ENCODE measurements around the gene TAF12. TPM values are rescaled to one million over a fixed set of nuclear protein-coding genes. Genes with fewer than 3 reads are reported as not detected.

The TAF12 gene
- total RNA-seq, 2 donors from 2014 or later = 14.7 to 15.2 TPM

DNA sequence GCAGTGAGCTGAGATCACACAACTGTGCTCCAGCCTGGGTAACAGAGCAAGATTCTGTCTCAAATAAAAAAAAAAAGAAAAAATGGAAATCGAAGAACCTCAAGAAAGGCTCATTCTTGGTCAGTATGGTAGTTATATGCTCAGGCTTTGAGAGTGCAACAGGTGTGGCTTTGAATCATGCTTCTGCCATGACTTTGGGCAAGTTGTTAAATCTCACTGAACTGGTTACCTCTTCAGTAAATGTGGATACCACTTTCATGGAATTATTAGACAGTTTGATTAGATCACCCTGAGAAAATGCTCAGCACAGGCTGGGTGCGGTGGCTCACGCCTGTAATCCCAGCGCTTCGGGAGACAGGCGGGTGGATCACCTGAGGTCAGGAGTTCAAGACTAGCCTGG is 77.1 kb downstream of the TAF12 start:
- ATAC-seq = no peak
- intact Hi-C loops (cut with DNase I, micrococcal nuclease) = no loop called here
- no peak for DNase-seq

DNA sequence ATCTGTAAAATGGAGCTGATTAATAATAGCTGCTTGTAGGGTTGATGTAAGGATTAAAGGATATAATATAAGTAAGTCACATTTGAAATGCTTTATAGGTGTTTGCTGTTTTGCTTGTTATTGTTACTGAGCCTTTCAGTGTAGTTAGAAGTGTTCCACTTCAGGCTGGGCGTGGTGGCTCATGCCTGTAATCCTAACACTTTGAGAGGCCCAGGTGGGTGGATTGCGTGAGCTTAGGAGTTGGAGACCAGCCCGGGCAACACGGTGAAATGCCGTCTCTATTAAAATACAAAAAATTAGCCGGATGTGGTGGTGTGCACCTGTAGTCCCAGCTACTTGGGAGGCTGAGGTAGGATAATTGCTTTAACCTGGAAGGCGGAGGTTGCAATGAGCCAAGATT is 77.8 kb downstream of the TAF12 start:
- no peak for DNase-seq
- no peak for ATAC-seq
- intact Hi-C loops (cut with DNase I, micrococcal nuclease) = no loop called here

DNA sequence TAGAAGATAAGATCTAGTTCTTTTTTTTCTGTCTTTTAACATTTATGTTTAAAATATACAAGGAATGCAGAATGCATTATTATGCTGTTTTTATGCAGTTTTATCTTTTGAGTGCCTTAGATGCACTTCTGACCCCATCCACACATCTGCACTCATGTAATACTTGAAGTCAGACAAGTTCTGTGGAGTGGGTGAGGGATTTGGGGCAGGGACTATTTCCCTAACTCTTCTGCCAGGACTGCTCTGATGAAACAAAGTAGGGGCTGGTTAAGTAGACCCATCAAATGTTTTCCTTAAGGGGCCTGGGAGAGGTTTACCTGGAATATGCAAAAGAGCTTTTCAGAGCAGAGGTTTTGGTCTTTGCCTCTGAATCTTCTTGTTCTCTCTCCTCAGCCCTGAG is 78.6 kb downstream of the TAF12 start:
- ATAC-seq (no peak), DNase-seq (no peak)
- intact Hi-C loops (cut with DNase I, micrococcal nuclease) = no loop called here

DNA sequence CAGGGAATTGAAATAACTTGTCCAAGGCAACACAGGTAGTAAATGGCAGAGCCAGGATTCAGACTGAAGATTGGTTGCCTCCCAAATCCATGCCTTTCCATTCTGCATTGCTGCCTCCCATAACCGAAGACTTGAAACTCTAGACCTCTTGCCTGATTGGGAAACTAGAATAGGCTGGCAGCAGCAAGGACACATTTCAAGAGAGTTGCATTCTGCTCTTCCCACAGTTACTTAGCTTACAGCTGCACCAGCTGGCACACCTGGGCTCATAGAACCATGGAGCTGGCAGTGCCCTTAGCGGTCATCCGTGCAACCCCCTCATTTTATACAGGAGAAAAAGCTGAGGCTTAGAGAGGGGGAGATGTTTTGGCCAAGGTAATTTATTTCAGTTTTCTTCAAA is 82.0 kb downstream of the TAF12 start:
- no peak for DNase-seq
- intact Hi-C loops (cut with DNase I, micrococcal nuclease) = no loop called here
- no peak for ATAC-seq

Other genes with a start within 250 kb of the TAF12 start
- 10 to 100 TPM; 22.1 to 34.8 TPM for gene RCC1, start 137.0 kb downstream of the TAF12 start, total RNA-seq
- gene TRNAU1AP, start 90.0 kb downstream of the TAF12 start, total RNA-seq = 10 to 100 TPM; 14.7 to 18.3 TPM
- gene RAB42, start 50.8 kb downstream of the TAF12 start, total RNA-seq = 1 to 10 TPM; 3.0 to 4.7 TPM
- gene RNU11, start 5.5 kb upstream of the TAF12 start, total RNA-seq = not detected
- 10 to 100 TPM; 12.4 to 13.3 TPM for gene GMEB1, start 25.7 kb upstream of the TAF12 start, total RNA-seq
- gene YTHDF2, start 93.9 kb upstream of the TAF12 start, total RNA-seq = 10 to 100 TPM; 59.4 to 64.9 TPM
- under 1 TPM; 0.08 to 0.09 TPM for gene OPRD1, start 169.1 kb upstream of the TAF12 start, total RNA-seq

All from left colon (tissue), 2 donors.